B cell (primary cell): Measurements from ENCODE around the gene SH3RF3. TPM values are rescaled to one million over a fixed set of nuclear protein-coding genes. Genes with fewer than 3 reads are reported as not detected.

ENCODE experiments used
- ATAC-seq: fragments of 200-7000 bp; cut with Tn5 transposase; one replicate; pipeline ENCODE4 v1.10.0; 2021; ENCODE audit warnings: low read depth, mild to moderate bottlenecking, moderate number of reproducible peaks, moderate library complexity
- CTCF ChIA-PET: fragments of 350-600 bp; sonication (Branson Sonifier 250); formaldehyde crosslinking; loops from one replicate; lab custom pipeline; 2021; ENCODE audit warnings: antibody characterized with exemption, inconsistent platforms; lab: Charles Lee
- POLR2A ChIA-PET: fragments of 350-600 bp; sonication (Branson Sonifier 250); formaldehyde crosslinking; loops from one replicate; lab custom pipeline; 2021; ENCODE audit warnings: antibody characterized with exemption; lab: Charles Lee
- DNase-seq: peaks from one replicate; pipeline ENCODE4 v3.0.0; 2013
- H2AFZ ChIP-seq: 2 replicates; pipeline ENCODE4 v1.6.1; 2012; ENCODE audit warnings: mild to moderate bottlenecking, low read depth, low read length; ENCODE audit not compliant: insufficient read depth, poor library complexity, severe bottlenecking
- H3K27ac ChIP-seq, 2 donors: 1 replicate in 1 of 2; 2 replicates in 1 of 2; pipeline ENCODE4 v1.5.1; 2012 to 2013; ENCODE audit warnings: low read length in 2 of 2, mild to moderate bottlenecking in 2 of 2, moderate library complexity in 1 of 2
- H3K27me3 ChIP-seq, 4 experiments: fragments of 200-600 bp in 1 of 4; sonication (generic) in 1 of 4; replicated peaks in 1 of 4; 1 replicate in 2 of 4; 2 replicates in 2 of 4; pipeline versions ENCODE4 v1.6.1 to v1.7.0; 2013 to 2016; ENCODE audit warnings: low read length in 3 of 4, mild to moderate bottlenecking in 2 of 4, mixed read lengths in 1 of 4, moderate library complexity in 1 of 4; ENCODE audit not compliant: insufficient read depth in 4 of 4, control insufficient read depth in 3 of 4; ENCODE audit errors: control extremely low read depth in 1 of 4
- H3K36me3 ChIP-seq, 2 experiments: replicated peaks in 1 of 2; 1 replicate in 1 of 2; 2 replicates in 1 of 2; pipeline versions ENCODE4 v1.6.1 to v1.7.1; 2013; ENCODE audit warnings: low read length in 1 of 2; ENCODE audit not compliant: insufficient read depth in 2 of 2, control insufficient read depth in 1 of 2; ENCODE audit errors: control extremely low read depth in 1 of 2, extremely low read depth in 1 of 2
- H3K4me1 ChIP-seq, 2 donors: fragments of 200-600 bp in 1 of 2; sonication (generic) in 1 of 2; 1 replicate in 1 of 2; 2 replicates in 1 of 2; pipeline versions ENCODE4 v1.5.1 to v1.6.1; 2013 to 2017; ENCODE audit warnings: low read length in 2 of 2; ENCODE audit not compliant: control insufficient read depth in 2 of 2, insufficient read depth in 2 of 2
- H3K4me2 ChIP-seq: replicated peaks from 2 replicates; pipeline ENCODE3; 2012; ENCODE audit warnings: mild to moderate bottlenecking, low read depth, low read length; ENCODE audit not compliant: poor library complexity, severe bottlenecking
- H3K4me3 ChIP-seq, 5 experiments: fragments of 200-600 bp in 1 of 5; sonication (generic) in 1 of 5; 1 replicate in 3 of 5; 2 replicates in 2 of 5; pipeline versions ENCODE4 v1.5.1 to v1.7.0; 2011 to 2016; ENCODE audit warnings: low read length in 4 of 5, mild to moderate bottlenecking in 4 of 5, low read depth in 2 of 5, control low read depth in 1 of 5, moderate library complexity in 1 of 5; ENCODE audit not compliant: insufficient read depth in 1 of 5; ENCODE audit errors: control extremely low read depth in 1 of 5, extremely low read depth in 1 of 5
- H3K79me2 ChIP-seq: fragments of 200-600 bp; sonication (generic); one replicate; pipeline ENCODE4 v1.6.0; 2016; ENCODE audit warnings: low read length; ENCODE audit not compliant: control insufficient read depth, insufficient read depth
- H3K9ac ChIP-seq: fragments of 200-600 bp; sonication (generic); 2 replicates; pipeline ENCODE4 v1.6.1; 2017; ENCODE audit warnings: mild to moderate bottlenecking, low read length, moderate library complexity
- H3K9me3 ChIP-seq, 3 donors: one replicate each; pipeline versions ENCODE4 v1.6.1 to v1.7.1; 2013; ENCODE audit warnings: low read length in 2 of 3; ENCODE audit not compliant: control insufficient read depth in 2 of 3, insufficient read depth in 1 of 3; ENCODE audit errors: control extremely low read depth in 1 of 3
- H4K20me1 ChIP-seq: 2 replicates; pipeline ENCODE4 v1.6.0; 2012; ENCODE audit warnings: mild to moderate bottlenecking, low read length; ENCODE audit not compliant: insufficient read depth, control insufficient read depth, poor library complexity, severe bottlenecking
- H3K27ac Mint-ChIP-seq: one replicate; pipeline ENCODE4 v1.8.0; 2021; ENCODE audit warnings: mixed read lengths
- H3K27me3 Mint-ChIP-seq: one replicate; pipeline ENCODE4 v1.8.0; 2021; ENCODE audit warnings: mixed read lengths
- H3K4me1 Mint-ChIP-seq: one replicate; pipeline ENCODE4 v1.8.0; 2021; ENCODE audit warnings: mixed read lengths
- H3K4me3 Mint-ChIP-seq: one replicate; pipeline ENCODE4 v1.8.0; 2021; ENCODE audit warnings: mixed read lengths
- H3K9me3 Mint-ChIP-seq: one replicate; pipeline ENCODE4 v1.8.0; 2022; ENCODE audit warnings: mixed read lengths; ENCODE audit not compliant: insufficient read depth
- EZH2 ChIP-seq: IDR thresholded peaks from 2 replicates; pipeline ENCODE4 v1.6.1; 2012; ENCODE audit warnings: borderline replicate concordance, low read depth, mild to moderate bottlenecking, moderate library complexity, low read length; ENCODE audit not compliant: insufficient read depth, poor library complexity, severe bottlenecking
- WGBS: methylation state at CpG from one replicate; pipeline ENCODE4 v1.1.5; 2013; ENCODE audit warnings: missing lambda C conversion rate; ENCODE audit not compliant: insufficient coverage; 5-methylcytosine and 5-hydroxymethylcytosine counted together
- intact Hi-C: fragments of 100-400 bp; cut with micrococcal nuclease; formaldehyde crosslinking; loops from one replicate; pipeline ENCODE4 v1.10.0; 2022
- polyA plus RNA-seq: library from polyadenylated mRNA; depleted of rRNA; stranded (reverse); fragments of >200 nt; gene quantifications from 2 replicates; pipeline ENCODE4 v1.2.3, GENCODE V29; 2012
- total RNA-seq, 2 donors: library from RNA; stranded (reverse); fragments of 120-200 nt in 1 of 2; gene quantifications; 1 replicate in 1 of 2; 2 replicates in 1 of 2; pipeline versions ENCODE4 v1.2.3 to v1.2.4, GENCODE V29; 2013 to 2022
- TF ChIP-seq, protein P1 (sequence below): fragments of 200-600 bp; IDR thresholded peaks from one replicate; pipeline ENCODE4 v1.8.0; 2022; ENCODE audit warnings: antibody characterized with exemption, mild to moderate bottlenecking

Gene SH3RF3
- total and polyA plus RNA-seq, 2 donors (not counting 1 experiment from before 2014, with no cell fraction given) = 0.07 to 1.2 TPM

DNA sequence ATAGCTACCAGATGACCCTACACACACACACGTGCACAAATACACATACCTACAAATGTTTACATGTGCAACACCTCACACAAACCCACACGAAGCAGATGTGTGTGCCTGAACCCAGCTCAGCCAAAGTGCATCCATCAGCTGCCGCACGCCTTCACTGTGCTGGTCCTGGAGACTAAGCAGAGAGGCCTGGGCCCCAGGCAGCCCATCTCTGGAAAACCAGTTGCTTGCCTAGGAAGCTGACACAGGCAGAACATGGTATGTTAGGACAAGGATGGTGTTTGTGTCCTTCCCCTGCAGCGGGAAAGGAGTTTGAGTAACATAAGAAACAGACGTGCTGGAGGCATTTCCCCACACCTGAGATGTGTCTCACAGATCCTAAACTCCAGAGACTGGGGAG, 398.1 kb downstream of the SH3RF3 start:
- no peaks in the 10 kb centered on the region for H3K4me1 Mint-ChIP-seq
- H3K9me3 Mint-ChIP-seq = no peaks in the 10 kb centered on the region
- Histone ChIP-seq H3K4me2 (no peak overlapping the region), H4K20me1 (no peaks in the 10 kb centered on the region), H3K27me3 (no peaks in the 10 kb centered on the region), H3K36me3 (no peaks in the 10 kb centered on the region), H3K9ac (no peak overlapping the region), H3K79me2 (no peaks in the 10 kb centered on the region), H3K4me3 (no peak overlapping the region), H3K4me1 (no peaks in the 10 kb centered on the region), H3K9me3 (no peaks in the 10 kb centered on the region), H2AFZ (no peak overlapping the region), H3K27ac (no peak overlapping the region)
- peaks cover 15% of the 10 kb centered on the region for H3K27me3 Mint-ChIP-seq
- intact Hi-C loops = no loop called here
- WGBS = 85% methylated on average over 5 of the region's 6 CpGs
- ChIA-PET POLR2A (no interaction called here), CTCF (no interaction called here)
- ATAC-seq (no peak), DNase-seq (no peak)
- no peak overlapping the region for H3K4me3 Mint-ChIP-seq
- no peak overlapping the region for H3K27ac Mint-ChIP-seq
- TF ChIP-seq, protein P1, sequence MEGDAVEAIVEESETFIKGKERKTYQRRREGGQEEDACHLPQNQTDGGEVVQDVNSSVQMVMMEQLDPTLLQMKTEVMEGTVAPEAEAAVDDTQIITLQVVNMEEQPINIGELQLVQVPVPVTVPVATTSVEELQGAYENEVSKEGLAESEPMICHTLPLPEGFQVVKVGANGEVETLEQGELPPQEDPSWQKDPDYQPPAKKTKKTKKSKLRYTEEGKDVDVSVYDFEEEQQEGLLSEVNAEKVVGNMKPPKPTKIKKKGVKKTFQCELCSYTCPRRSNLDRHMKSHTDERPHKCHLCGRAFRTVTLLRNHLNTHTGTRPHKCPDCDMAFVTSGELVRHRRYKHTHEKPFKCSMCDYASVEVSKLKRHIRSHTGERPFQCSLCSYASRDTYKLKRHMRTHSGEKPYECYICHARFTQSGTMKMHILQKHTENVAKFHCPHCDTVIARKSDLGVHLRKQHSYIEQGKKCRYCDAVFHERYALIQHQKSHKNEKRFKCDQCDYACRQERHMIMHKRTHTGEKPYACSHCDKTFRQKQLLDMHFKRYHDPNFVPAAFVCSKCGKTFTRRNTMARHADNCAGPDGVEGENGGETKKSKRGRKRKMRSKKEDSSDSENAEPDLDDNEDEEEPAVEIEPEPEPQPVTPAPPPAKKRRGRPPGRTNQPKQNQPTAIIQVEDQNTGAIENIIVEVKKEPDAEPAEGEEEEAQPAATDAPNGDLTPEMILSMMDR = no peak
- TF ChIP-seq EZH2 = no peak

DNA sequence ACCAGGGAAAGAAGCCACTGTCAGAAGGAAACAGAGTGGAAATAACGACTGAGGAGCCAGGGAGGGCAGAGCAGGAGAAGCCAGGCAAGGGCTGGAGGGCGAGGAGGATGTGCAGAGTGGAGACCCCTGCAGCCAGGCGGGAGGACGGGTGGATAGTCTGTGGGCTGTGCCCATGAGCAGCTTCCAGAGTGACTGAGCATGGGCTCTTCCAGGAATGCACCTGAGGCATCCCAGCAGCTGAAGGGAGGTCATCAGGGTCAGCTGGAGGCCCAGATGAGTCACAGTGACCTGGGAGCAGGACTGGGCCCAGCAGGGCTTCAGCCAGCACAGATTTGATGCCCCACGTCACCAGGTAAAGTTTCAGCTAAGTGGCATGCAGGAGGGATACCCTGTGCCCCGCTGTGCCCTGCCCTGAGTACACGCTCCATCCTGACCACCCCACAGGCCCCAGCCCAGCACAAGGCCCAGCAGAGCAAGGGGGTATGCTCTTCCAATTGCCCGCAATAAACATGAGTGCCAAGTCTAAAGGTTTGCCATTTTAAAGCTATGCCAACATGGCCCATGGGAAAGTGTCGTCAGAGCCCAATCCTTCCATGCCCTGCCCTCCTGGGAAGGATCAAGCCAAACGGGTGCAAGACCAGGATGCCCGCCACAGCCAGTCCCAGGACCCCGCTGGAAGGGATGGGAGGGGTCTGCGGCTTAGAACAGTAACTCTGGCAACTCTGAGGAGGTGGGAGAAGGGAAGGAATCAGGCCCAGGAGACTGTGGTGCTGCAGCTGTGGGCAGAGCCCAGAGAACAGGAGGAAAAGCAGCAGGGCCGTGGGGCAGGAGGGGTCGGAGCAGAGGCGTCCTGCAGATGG, 399.1 kb downstream of the SH3RF3 start:
- no peak overlapping the region for H3K4me2 ChIP-seq
- H4K20me1 ChIP-seq = no peaks in the 10 kb centered on the region
- H2AFZ ChIP-seq = no peak overlapping the region
- no peak overlapping the region for H3K9ac ChIP-seq
- DNase-seq = no peak
- intact Hi-C loops = no loop called here
- H3K27me3 ChIP-seq = no peaks in the 10 kb centered on the region
- H3K27ac ChIP-seq = no peak overlapping the region
- Mint-ChIP-seq H3K9me3 (no peaks in the 10 kb centered on the region), H3K4me1 (no peaks in the 10 kb centered on the region), H3K4me3 (no peak overlapping the region), H3K27ac (no peak overlapping the region), H3K27me3 (peaks cover 21% of the 10 kb centered on the region)
- ChIA-PET POLR2A (no interaction called here), CTCF (no interaction called here)
- H3K79me2 ChIP-seq = no peaks in the 10 kb centered on the region
- no peak for ATAC-seq
- no peaks in the 10 kb centered on the region for H3K36me3 ChIP-seq
- WGBS = 89% methylated on average over 16 of the region's 16 CpGs
- TF ChIP-seq, protein P1 = no peak
- no peak for TF ChIP-seq EZH2
- H3K4me3 ChIP-seq = no peak overlapping the region
- no peaks in the 10 kb centered on the region for H3K4me1 ChIP-seq
- H3K9me3 ChIP-seq = no peaks in the 10 kb centered on the region
